Superior temporal gyrus (tissue), 1 donor: ENCODE measurements around the gene DNAAF1.
"Not testable (repeated sequence)": the region's sequence is repeated elsewhere in the genome, so short reads cannot be mapped to it uniquely, and the experiment has no call there.

ENCODE experiments used
- DNase-seq: peaks from one replicate; pipeline ENCODE4 v3.0.0-alpha.2; 2016; ENCODE audit errors: extremely low spot score

DNAAF1 gene

DNA sequence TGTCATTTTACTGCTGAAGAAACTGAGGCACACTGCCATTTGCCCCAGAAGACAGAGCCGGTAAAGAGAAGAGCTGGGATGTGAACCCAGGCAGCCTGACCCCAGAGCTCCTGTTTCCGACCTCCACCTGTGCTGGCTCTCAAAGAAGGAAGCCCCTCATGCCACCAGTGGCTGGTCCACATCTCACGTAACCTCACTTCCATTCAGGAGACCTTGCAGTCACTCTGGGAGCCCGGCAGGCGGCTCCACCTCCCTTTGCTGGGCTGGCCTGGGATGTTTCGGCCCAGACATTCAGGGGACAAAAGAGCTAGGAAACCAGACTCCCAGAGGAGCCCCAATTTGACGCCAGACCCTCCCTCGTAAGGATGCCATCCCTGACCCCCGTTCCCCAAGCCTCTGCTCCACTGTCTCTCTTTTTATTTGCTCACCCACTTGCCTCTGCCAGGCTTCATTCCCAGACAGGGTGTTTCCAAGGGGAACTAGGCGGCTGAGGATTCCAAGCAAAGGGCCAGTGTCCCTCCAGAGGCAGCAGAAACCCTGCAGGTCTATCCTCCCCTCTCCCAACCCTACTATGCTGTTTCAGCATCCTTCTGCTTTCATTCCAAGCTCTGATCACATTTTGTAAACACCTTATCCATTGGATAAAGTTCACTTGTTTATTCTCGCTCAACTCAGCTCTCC, 38.9 kb downstream of the DNAAF1 start:
- DNase-seq, result no peak

DNA sequence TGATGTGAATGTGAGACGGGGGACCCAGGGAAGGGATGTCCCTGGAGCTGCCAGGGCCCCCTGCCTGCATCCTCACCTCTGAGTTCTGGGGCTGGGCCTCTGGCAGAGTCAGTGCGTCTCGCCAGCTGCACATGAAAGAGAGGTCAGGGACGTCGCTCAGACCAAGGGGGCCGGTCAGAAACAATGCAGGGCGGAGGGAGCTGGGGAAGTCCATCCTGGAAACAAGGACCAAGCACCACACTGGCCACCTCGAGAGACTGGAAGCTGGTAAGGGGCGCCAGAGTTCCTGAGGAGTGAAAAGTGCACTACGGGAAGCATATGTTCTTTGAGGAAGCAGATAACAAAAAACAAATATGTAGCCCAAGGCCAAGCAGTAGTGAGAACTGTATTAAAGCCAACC, 39.7 kb downstream of the DNAAF1 start:
- DNase-seq, result no peak

DNA sequence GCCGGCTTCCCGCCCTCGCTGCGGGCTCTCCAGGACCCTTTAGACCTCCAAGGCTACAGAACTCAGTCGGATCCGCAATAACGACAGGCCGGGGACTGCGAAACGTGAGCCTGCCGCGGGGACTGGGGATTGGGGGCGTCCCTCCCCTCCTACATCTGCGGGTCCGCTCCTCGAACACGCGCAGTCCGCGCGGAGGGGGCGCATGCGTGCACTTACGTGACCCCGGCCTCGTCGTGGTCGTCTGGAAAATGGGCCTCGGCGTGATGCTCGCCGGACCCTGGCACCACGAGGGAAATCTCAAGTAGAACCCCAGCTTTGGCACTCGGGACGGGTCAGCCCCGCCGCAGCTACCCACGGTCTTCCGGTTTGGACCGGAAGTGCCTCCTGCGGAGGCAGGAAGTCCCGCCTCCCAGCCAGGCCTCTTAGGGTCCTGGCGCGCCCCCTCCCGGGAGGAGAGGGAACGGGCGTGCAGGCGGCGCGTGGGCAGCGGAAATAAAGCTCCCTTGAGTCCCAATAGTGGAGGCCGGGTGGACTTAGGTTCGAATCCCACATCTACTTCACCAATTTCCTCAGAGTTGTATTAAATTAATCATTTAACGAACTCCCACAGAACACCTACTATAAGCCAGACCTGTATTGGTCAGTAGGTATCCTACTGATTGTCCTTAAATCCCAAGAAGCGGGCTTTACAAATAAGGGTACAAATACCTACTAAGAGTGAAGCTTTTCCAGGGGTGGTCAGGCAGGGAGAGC, 41.8 kb downstream of the DNAAF1 start, which contains the start of gene TAF1C:
Gene TAF1C, minus strand, starts transcription at position 373 of the 753 bp plus-strand sequence. CDS start 2,069 bp downstream, outside the sequence.
- peak; percentile 94 for DNase-seq

DNA sequence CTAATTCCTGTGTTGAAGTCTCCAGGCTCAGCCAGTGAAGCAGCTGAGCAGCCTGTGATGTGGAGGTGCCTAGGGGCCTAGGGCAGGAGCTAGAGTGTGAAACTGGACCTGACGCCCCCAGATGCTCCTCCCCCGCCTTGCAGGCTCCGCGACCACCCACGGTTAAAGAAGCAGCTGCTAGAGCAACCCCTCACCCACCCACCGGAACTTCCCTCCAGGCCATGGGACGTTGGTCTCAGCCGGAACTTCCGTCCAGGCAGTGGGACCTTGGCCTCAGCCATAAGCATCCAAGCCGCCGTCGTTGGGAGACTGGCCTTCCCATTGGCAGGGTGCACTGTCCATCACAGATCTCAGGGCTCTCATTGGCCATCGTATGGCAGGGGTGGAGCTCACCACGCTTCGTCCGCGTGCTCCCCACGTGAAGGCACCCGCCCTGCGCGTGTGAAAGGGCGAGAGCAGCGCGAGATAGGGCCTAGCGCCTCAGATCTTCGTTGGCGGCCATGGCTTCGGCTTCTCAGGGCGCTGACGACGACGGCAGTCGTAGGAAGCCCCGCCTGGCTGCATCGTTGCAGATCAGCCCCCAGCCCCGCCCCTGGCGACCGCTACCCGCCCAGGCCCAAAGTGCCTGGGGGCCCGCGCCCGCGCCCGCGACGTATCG, 45.8 kb downstream of the DNAAF1 start, which contains the start of gene ADAD2:
Gene ADAD2, plus strand, starts transcription at position 427 of the 658 bp plus-strand sequence. Its CDS starts 74 bp downstream, at position 501.
- DNase-seq, result no peak

DNA sequence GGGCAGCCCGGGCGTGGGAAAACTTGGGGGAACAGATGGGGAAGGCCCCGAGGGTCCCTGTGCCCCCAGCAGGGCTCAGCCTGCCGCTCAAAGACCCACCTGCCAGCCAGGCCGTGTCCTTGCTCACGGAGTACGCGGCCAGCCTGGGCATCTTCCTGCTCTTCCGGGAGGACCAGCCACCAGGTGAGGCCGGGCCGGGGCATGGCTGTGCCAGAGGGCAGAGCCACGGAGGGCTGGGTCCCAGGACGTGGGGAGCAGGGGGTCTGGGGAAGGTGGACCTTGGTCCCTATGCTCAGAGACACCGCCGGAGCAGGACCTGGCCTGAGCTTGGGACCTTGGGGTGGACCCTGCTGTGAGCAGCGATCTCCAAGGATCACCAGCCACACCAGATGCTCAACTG, 46.4 kb downstream of the DNAAF1 start:
- DNase-seq, result no peak

DNA sequence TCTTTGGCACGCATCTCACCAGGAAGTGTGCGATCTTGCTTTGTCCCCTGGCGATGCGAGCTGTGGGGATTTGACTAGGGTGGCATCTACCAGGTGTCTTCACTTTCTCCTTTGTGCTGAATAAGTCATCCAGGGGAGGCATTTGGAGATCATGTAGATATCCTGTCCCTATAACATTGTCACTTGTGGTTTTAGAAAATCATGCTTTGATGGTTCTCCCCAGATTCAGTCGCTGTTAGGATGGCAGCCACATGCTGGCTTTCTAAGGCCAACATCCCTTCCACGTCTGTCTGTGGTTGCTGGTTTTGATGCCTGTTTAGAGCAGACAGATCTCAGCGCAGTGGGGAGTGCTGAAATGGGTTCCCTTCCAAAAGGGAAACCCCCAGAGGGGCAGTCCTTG, 48.4 kb downstream of the DNAAF1 start:
- no peak for DNase-seq

DNA sequence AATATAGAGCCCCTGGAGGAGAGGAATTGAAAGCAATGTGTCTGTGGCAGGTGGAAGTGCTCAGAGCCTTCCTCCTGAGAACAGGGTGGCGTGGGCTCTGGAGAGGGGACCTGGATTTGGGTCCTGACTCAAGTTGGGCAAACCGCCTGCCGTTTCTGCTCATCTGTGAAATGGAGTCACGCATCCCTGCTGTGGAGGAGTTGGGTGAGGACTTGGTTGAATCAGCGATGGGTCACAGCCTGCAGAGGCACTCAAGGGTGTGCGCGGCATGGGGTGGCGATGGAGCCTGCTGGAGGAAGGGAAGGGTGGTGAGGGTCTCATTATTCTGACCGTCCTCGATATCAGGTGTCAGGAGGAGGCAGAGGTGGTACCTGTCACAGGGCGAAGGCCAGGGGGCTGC, 48.9 kb downstream of the DNAAF1 start:
- DNase-seq, result no peak

DNA sequence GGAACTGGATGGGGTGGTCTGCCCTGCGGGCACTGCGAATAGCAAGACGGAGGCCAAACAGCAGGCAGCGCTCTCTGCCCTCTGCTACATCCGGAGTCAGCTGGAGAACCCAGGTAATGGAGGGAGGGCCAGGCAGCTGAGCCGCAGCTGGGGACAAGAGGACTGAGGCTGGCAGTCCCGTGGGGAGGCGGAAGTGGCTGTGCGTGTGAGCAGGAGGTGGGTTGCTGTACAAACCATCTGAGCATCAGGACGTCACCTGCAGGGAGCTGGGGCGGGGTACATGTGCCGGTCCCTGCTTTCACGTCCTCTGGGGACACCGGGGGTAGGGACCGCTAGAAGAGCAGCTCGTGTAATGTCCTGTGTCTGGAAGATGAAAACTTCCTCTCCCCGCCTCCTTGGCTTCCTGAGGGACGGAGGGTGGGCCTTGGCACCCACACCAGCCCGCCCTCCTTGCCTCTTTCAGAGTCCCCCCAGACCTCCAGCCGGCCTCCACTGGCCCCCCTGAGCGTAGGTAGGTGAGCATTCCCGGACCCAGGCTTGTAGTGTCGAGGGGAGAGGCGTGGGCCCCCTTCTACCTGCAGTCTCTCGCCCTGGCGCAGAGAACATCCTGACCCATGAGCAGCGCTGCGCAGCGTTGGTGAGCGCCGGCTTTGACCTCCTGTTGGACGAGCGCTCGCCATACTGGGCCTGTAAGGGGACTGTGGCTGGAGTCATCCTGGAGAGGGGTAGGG, 49.5 kb downstream of the DNAAF1 start:
- DNase-seq, result no peak

DNA sequence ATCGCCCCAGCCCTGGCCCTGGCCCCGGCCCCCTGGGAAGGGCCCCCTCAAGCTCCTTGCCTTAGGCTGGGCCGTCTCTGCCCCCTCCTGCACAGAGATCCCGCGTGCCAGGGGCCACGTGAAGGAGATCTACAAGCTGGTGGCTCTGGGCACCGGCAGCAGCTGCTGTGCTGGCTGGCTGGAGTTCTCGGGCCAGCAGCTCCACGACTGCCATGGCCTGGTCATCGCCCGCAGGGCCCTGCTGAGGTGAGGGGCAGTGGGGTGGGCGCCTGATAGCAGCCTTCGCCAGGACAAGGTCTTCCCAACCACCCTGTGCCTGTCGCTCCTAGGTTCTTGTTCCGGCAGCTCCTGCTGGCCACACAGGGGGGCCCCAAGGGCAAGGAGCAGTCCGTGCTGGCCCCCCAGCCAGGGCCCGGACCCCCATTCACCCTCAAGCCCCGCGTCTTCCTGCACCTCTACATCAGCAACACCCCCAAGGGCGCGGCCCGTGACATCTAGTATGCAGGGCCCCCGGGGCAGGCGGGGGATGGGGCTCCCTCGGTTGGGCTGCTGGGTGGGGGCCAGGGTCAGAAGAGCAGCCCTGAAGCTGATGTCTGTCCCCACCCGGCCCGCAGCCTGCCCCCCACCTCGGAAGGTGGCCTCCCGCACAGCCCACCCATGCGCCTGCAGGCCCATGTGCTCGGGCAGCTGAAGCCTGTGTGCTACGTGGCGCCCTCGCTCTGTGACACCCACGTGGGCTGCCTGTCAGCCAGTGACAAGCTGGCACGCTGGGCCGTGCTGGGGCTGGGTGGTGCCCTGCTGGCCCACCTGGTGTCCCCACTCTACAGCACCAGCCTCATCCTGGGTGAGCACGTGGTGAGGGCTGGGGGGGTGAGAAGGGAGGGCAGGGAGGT, 50.3 kb downstream of the DNAAF1 start:
- no peak for DNase-seq

DNA sequence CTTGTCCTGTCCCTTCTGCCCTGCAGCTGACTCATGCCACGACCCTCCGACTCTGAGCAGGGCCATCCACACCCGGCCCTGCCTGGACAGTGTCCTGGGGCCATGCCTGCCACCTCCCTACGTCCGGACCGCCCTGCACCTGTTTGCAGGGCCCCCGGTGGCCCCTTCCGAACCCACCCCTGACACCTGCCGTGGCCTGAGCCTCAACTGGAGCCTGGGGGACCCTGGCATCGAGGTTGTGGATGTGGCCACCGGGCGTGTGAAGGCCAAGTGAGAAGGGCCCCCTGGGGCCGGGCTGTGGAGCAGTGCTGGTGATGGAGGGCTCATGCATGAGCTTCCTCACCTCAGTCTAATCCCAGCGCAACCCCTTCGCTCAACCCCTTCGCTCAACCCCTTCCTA, 51.0 kb downstream of the DNAAF1 start:
- DNase-seq, result no peak

DNA sequence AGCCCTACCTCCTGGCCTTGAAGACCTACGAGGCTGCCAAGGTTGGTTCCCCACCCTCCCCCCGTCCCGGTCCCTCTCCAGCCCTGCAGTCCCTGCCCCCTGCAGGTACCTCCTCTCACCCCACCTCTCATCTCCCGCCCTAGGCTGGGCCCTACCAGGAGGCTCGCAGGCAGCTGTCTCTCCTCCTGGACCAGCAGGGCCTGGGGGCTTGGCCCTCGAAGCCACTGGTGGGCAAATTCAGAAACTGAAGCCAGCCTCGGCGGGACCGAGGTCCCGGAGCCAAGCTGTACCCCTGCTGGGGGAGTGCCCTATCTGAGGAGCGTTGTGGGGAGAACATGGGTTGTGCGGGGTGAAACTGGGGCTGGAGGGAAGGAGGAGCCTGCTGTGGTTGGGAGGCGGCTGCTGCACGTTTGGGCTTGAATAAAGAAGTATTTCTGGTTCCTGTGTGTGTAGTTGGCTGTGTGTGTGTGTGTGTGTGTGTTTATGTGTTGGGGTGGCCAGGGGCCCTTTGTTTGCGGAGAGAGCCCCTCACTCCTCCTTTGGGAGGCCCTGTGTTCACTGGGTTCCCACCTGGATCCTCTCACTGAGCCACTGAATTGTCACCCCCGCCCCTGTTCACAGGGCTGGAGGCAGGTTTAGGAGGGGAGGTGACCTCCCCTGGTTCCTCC, 51.8 kb downstream of the DNAAF1 start:
- no peak for DNase-seq

DNA sequence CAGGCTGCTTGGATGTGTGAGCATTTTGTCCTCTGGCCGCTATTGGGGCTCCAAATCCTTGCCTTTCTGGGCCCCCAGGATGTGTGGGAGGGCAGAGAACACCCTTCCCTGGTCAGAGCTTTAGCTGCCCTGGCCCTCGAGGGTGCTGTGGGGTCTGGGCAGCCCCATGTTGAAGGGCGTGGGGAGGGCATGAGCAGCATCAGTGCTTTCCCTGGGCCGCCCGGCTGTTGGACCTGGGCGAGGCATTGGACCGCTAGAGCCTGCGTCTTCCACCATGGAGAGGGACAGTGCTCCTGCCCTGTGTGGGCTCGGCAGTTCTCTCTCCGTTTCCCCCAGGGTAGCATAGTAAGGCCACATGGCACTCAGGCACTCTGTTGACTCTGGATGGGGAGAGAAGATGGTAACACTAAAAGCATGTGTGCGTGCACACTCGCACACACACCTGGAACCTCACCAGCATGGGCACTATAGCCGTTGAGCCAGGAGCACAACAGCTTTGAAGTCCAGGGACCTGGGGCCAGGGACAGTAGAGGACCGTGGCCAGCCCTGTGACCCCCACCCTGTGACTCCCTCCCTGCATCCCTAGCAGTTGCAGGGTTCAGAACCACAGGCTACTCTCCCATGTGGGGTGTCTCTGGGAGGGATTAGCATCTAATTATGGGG, 52.5 kb downstream of the DNAAF1 start:
- DNase-seq, result no peak

DNA sequence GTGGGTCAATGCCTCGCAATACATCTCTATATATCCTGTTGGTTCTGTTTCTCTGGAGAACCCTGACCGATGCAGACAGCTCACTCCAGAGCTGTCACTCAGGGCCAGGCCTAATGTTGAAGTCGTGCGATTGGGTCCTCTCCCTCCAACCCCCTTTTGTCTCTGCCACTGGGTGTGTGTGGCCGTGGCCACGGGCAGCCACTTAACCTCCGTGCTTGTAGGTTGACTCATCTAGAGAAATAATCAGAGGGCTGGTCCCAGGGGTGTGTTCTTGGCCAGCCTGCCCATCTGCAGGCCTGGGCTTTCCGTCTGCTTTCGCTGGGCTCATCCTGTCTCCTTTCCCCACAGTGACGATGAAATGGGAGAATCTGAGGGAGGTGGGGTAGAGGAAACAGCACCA, 53.3 kb downstream of the DNAAF1 start:
- DNase-seq, result no peak

DNA sequence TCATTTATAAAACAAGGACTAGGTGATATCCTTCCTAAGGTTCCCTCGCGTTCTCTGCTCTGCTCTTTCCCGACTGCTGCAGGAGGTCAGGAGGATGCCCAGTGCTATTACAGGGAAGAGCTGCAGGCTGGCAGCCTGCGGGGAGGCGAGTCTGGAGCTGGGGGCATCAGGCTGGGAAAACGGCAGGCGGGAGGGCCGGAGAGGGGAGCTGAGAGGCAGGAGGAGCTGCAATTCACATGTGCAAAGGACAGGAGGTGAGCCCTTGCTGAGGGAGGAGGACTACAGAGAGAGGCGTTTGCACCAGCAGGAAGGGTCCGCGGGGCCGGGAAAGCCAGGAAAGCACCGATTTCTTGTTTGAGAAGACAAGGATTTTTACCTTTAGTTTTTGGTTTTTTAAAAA, 54.0 kb downstream of the DNAAF1 start:
- DNase-seq, result no peak

DNA sequence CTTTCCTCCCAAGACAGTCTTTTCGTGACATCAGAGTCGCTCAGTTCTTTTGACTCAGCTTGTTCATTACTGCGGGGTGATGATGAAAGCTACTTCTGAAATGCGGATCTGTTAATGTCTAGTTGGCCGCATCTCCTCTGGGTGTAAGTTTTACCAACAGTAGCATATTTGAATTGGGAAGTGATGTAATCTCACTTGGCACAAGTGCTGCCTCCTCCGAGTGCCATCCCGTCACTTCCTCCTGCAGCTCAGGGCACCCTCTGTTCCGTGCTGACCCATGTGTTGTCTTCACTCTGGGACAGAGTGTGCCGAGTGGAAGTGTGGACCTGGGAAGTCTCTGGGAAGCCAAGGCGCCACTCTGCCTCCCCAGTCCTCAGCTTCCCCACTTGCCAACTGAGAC, 54.8 kb downstream of the DNAAF1 start:
- DNase-seq, result peak; percentile 51

DNA sequence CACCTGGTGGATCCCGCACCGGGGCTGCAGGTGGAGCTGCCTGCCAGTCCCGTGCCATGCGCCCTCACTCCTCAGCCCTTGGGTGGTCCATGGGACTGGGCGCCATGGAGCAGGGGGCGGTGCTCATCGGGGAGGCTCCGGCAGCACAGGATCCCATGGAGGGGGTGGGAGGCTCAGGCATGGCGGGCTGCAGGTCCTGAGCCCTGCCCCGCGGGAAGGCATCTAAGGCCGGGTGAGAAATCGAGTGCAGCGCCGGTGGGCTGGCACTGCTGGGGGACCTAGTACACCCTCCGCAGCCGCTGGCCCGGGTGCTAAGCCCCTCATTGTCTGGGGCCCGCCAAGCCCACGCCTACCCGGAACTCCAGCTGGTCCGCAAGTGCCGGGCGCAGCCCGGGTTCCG, 59.4 kb downstream of the DNAAF1 start:
- not testable (repeated sequence) for DNase-seq

DNA sequence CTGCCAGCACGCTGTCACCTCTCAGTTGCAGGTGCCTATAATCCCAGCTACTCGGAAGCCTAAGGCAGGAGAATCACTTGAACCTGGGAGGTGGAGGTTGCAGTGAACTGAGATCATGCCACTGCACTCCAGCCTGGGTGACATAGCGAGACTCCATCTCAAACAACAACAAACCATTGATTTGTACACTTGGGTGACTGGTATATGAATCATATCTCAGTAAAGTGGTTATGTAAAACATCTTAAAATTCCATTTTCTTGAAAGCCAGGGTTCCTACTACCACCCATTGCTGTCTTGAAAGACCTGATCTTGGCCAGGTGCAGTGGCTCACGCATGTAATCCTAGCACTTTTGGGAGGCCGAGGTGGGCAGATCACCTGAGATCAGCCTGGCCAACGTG, 60.0 kb downstream of the DNAAF1 start:
- DNase-seq, result not testable (repeated sequence)

DNA sequence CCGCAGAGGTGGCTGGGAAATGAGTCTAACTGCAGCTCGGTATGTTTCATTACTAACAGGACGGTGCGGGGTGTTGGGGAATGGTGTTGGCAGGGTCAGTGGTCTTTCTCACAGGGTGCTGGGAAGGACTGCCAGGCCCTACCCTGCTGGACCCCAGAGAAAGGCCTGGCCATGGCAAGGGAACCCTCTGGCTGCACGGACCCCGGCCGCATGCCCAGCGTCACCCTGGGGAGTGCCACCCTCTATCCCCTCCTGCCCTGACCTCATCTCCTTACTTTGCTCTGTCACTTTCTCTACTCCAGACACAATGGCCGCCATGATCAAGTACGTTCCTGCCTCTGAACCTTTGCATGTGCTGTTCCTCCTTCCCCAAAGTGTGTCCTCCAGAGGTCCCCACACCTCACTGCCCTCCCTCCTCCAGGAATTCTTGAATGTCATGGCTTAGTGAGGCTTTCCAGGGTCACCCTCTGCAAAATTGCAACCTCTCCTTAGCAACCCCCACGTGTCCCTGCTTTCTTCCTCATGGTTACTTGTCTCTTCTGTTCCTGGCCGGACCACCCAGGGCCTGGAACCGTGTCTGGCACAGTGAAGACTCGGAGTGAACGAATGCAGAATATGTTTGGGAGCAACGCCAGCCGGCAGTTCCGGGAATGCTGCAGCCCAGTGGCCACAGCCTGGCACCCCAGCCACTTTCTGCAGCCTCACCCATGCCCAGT, 61.0 kb downstream of the DNAAF1 start:
- DNase-seq, result no peak

DNA sequence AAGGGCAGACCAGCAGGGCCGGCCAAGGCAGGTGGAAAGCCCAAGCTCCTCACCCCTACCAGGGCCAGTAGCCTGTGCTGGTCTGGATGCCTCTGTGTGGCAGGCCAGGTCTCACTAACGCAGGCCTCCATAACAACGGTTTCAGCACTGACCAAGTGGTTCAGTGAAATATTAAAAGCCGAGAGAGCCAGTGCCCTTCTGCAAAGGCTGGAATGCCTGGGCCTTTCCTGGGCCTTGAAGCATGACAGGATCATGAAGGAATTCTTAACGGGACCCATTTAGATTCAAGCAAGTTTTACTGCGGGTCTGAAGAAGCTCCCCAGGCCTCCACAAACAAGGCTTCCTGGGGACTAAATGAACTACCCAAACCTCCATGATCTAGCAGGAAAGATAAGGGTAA, 62.1 kb downstream of the DNAAF1 start:
- no peak for DNase-seq
